Stimulated activated CD4-positive, alpha-beta T cell treated with anti-CD3 and anti-CD28 coated beads, Interleukin-4, amount 100 ng/mL, for 48 hours (primary cell): ENCODE data around the gene TBCD.
A peak's percentile ranks its signal among the peaks of the same experiment; 100 is the strongest.

Experiments
- DNase-seq, 2 donors: peaks; one replicate each; pipeline ENCODE4 v3.0.0-alpha.2; 2020; ENCODE audit warnings: low read depth in 2 of 2

The TBCD gene

GRCh38 chr17:82901856-82902255 lies 150.0 kb downstream of the TBCD start:
- DNase-seq: no peak

- DNase-seq: no peak
These were observed 151.4 kb downstream of the TBCD start for GRCh38 chr17:82902972-82903874.

- no peak for DNase-seq
These were observed 153.3 kb downstream of the TBCD start for GRCh38 chr17:82905130-82905529.

GRCh38 chr17:82907797-82908542 lies 156.1 kb downstream of the TBCD start:
- no peak for DNase-seq

- no peak for DNase-seq
These were observed 156.8 kb downstream of the TBCD start for GRCh38 chr17:82908543-82909160.

GRCh38 chr17:82909322-82909904 lies 157.5 kb downstream of the TBCD start:
- DNase-seq: no peak

- no peak for DNase-seq
These were observed 158.2 kb downstream of the TBCD start for GRCh38 chr17:82910041-82910481.

GRCh38 chr17:82910770-82911169 lies 158.9 kb downstream of the TBCD start:
- no peak for DNase-seq

GRCh38 chr17:82911822-82912221 lies 160.0 kb downstream of the TBCD start:
- DNase-seq: no peak

GRCh38 chr17:82912484-82913089 lies 160.7 kb downstream of the TBCD start:
- DNase-seq: no peak

- no peak for DNase-seq
These were observed 161.6 kb downstream of the TBCD start for GRCh38 chr17:82913304-82914043.

GRCh38 chr17:82914375-82914774 lies 162.5 kb downstream of the TBCD start:
- DNase-seq: no peak

GRCh38 chr17:82915010-82915756 lies 163.3 kb downstream of the TBCD start:
- DNase-seq: no peak

- DNase-seq: no peak
These were observed 163.8 kb downstream of the TBCD start for GRCh38 chr17:82915757-82916027.

GRCh38 chr17:82917699-82918345 lies 166.0 kb downstream of the TBCD start:
- peak; percentile 19 to 25 for DNase-seq

- DNase-seq: no peak
These were observed 166.6 kb downstream of the TBCD start for GRCh38 chr17:82918508-82918907.

- DNase-seq: no peak
These were observed 168.3 kb downstream of the TBCD start for GRCh38 chr17:82920150-82920549.

- no peak for DNase-seq
These were observed 168.8 kb downstream of the TBCD start for GRCh38 chr17:82920715-82921114.

- DNase-seq: no peak
These were observed 169.6 kb downstream of the TBCD start for GRCh38 chr17:82921426-82921825.

GRCh38 chr17:82922646-82923045 lies 170.8 kb downstream of the TBCD start:
- DNase-seq: no peak
